HG02870 (cell line): ENCODE measurements around the gene GCNT4.

Experiments
- ATAC-seq: cut with Tn5 transposase; IDR thresholded peaks from one replicate; pipeline ENCODE4 v1.9.1; 2021; ENCODE audit warnings: mild to moderate bottlenecking, moderate library complexity; ENCODE audit not compliant: unreplicated experiment

Gene GCNT4

GRCh38 chr5:75018805-75019587 lies 33.4 kb downstream of the GCNT4 start:
- no peak for ATAC-seq

GRCh38 chr5:75017971-75018370 lies 34.4 kb downstream of the GCNT4 start:
- ATAC-seq: no peak

GRCh38 chr5:75016896-75017295 lies 35.5 kb downstream of the GCNT4 start:
- ATAC-seq: no peak

GRCh38 chr5:75012748-75013147 lies 39.6 kb downstream of the GCNT4 start:
- no peak for ATAC-seq

GRCh38 chr5:75010838-75011237 lies 41.5 kb downstream of the GCNT4 start:
- ATAC-seq: no peak

GRCh38 chr5:75009556-75010345 lies 42.6 kb downstream of the GCNT4 start:
- no peak for ATAC-seq

GRCh38 chr5:75006865-75007822 lies 45.2 kb downstream of the GCNT4 start:
- no peak for ATAC-seq

GRCh38 chr5:75005561-75005960 lies 46.8 kb downstream of the GCNT4 start:
- no peak for ATAC-seq
